Neural crest cell (in vitro differentiated cells): ENCODE data around the gene ANKRD35. TPM values are rescaled to one million over a fixed set of nuclear protein-coding genes. Genes with fewer than 3 reads are reported as not detected.

Experiments used
- DNase-seq: peaks from one replicate; pipeline ENCODE4 v3.0.0; 2021; ENCODE audit warnings: low read depth, mixed read lengths, low spot score
- H3K27ac Mint-ChIP-seq: one replicate; pipeline ENCODE4 v1.8.0; 2021; ENCODE audit warnings: mild to moderate bottlenecking, mixed read lengths; ENCODE audit not compliant: unreplicated experiment
- H3K27me3 Mint-ChIP-seq: 2 replicates; pipeline ENCODE4 v1.8.0; 2021; ENCODE audit warnings: low read depth, mild to moderate bottlenecking, mixed read lengths
- H3K36me3 Mint-ChIP-seq: 2 replicates; pipeline ENCODE4 v1.8.0; 2021; ENCODE audit warnings: low read depth, mild to moderate bottlenecking, mixed read lengths
- H3K4me1 Mint-ChIP-seq: 2 replicates; pipeline ENCODE4 v1.8.0; 2021; ENCODE audit warnings: mixed read lengths
- H3K4me3 Mint-ChIP-seq: one replicate; pipeline ENCODE4 v1.8.0; 2021; ENCODE audit warnings: mild to moderate bottlenecking, mixed read lengths
- H3K9me3 Mint-ChIP-seq: 2 replicates; pipeline ENCODE4 v1.8.0; 2021; ENCODE audit warnings: mixed read lengths
- total RNA-seq: library from RNA; stranded (reverse); gene quantifications from 2 replicates; pipeline ENCODE4 v1.2.1, GENCODE V29; 2021
- TF ChIP-seq, protein P1 (sequence below): fragments of 200-600 bp; sonication (generic); conservative IDR thresholded peaks from 2 replicates; pipeline ENCODE4 v1.5.0; 2021; ENCODE audit warnings: antibody characterized with exemption, mild to moderate bottlenecking

Gene ANKRD35
- total RNA-seq, 1 donor from 2014 or later: 0.07 TPM

DNA sequence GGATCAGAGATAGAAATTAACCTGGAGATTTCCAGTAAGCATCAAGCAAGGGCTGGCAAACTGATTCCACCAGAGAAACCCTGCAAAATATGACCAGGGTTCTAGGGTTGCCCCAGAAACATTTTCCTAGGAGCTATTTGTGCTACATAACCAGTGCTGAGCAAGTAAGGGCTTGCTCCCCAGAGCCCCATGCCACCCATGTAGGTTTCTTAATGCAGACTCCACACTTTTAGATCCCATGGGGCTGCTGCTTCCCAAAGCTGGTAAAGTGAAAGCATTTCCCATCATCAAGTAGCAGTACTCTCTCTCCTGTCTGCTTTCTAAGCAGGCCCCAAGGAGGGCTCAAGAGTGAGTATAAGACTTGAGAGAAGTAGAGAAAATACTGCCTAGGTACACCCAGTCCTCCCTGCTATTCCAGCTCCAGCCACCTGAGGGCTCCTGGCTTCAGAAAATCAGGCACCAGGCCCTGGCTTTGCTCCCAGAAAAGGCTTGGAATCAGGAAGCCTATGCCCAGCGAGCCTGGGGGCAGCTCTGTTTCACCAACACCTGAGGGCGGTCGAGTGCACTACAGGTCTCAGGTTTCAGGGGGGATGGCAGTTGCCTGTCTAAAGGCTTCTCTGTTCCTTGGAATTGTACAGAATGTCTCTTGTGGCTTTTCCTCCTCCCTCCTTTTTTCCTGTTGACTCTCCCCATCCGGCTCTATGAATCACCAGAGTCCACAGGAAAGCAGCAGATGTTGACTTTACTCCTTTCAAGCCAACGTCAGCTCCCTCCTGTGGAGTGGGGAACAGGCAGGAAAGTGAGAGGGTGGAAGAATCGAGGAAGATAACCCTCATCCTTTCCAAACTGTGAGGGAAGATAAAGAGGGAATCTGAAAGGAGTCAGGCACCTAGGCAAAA lies 6.2 kb upstream of the ANKRD35 start:
- Mint-ChIP-seq H3K27ac (peak overlapping the region; percentile 99), H3K36me3 (no peaks in the 10 kb centered on the region), H3K4me1 (peaks cover 7% of the 10 kb centered on the region), H3K27me3 (peaks cover 16% of the 10 kb centered on the region), H3K4me3 (peak overlapping the region; percentile 39), H3K9me3 (no peaks in the 10 kb centered on the region)
- DNase-seq: peak; percentile 93
- TF ChIP-seq, protein P1, sequence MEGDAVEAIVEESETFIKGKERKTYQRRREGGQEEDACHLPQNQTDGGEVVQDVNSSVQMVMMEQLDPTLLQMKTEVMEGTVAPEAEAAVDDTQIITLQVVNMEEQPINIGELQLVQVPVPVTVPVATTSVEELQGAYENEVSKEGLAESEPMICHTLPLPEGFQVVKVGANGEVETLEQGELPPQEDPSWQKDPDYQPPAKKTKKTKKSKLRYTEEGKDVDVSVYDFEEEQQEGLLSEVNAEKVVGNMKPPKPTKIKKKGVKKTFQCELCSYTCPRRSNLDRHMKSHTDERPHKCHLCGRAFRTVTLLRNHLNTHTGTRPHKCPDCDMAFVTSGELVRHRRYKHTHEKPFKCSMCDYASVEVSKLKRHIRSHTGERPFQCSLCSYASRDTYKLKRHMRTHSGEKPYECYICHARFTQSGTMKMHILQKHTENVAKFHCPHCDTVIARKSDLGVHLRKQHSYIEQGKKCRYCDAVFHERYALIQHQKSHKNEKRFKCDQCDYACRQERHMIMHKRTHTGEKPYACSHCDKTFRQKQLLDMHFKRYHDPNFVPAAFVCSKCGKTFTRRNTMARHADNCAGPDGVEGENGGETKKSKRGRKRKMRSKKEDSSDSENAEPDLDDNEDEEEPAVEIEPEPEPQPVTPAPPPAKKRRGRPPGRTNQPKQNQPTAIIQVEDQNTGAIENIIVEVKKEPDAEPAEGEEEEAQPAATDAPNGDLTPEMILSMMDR: peak; percentile 91

DNA sequence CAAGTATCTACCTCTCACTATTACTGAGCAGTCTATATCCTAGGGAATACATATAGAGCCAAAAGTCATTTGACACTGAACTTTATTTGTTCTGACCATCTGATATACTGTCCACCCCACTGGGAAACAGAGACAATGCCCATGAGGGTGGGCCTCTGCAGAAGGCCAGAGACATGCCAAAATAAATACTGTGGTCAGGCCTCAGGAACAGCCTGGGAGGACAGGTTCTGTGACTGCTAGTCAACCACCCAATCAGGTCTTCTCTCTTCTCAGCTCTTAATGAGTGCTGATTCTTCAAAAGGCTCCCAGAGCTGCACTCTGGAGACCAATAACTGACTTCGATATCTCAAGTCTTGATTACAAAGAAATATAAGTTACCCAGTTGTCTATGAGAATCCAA lies 5.5 kb upstream of the ANKRD35 start:
- no peak overlapping the region for H3K4me3 Mint-ChIP-seq
- H3K27me3 Mint-ChIP-seq: peaks cover 23% of the 10 kb centered on the region
- peaks cover 14% of the 10 kb centered on the region for H3K4me1 Mint-ChIP-seq
- TF ChIP-seq, protein P1: no peak
- no peak for DNase-seq
- H3K36me3 Mint-ChIP-seq: no peaks in the 10 kb centered on the region
- H3K27ac Mint-ChIP-seq: no peak overlapping the region
- H3K9me3 Mint-ChIP-seq: no peaks in the 10 kb centered on the region

DNA sequence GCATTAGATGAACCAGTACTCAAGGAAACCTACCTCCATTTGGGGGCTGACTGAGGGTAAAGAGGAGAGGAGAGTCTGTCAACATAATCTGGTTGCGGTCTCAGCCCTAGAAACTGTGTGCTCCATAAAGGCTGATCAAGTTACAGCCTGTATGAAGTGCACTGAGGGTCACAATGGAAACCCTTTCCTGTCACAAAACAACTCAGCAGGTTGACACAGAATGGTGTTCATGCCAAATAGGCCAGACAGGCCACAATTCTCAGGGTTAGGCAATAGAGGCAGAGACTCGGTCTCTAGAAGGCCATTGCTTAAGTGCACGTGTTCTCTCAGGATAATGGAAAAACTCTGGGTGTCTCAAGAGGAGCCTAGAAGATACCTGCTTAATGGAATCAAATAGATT lies 4.1 kb upstream of the ANKRD35 start:
- H3K36me3 Mint-ChIP-seq: no peaks in the 10 kb centered on the region
- peaks cover 25% of the 10 kb centered on the region for H3K4me1 Mint-ChIP-seq
- no peak overlapping the region for H3K4me3 Mint-ChIP-seq

DNA sequence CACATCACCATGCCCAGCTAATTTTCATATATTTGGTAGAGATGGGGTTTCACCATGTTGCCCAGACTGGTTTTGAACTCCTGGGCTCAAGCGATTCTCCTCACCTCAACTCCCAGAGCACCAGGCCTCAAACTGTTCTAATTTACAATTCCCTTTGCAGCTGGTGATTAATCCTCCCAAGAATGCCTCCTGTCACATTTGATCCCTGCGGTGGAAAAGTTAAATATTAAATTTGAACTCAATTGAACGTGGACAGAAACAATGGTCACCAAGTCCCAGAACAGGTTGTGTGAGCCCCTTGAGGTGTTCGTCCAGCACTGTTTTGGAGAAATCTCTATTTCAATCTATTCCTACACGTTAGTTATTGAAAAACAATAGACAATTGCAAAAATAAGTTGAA lies 2.0 kb upstream of the ANKRD35 start:
- Mint-ChIP-seq H3K27ac (no peak overlapping the region), H3K9me3 (no peaks in the 10 kb centered on the region), H3K36me3 (no peaks in the 10 kb centered on the region), H3K4me3 (peak overlapping the region; percentile 49), H3K4me1 (peaks cover 25% of the 10 kb centered on the region), H3K27me3 (peaks cover 55% of the 10 kb centered on the region)
- no peak for DNase-seq
- TF ChIP-seq, protein P1: no peak

More for the DNA sequence above, 4.1 kb upstream of the ANKRD35 start:
- no peak for DNase-seq
- TF ChIP-seq, protein P1: no peak
- H3K27me3 Mint-ChIP-seq: peaks cover 36% of the 10 kb centered on the region
- no peaks in the 10 kb centered on the region for H3K9me3 Mint-ChIP-seq
- H3K27ac Mint-ChIP-seq: no peak overlapping the region

DNA sequence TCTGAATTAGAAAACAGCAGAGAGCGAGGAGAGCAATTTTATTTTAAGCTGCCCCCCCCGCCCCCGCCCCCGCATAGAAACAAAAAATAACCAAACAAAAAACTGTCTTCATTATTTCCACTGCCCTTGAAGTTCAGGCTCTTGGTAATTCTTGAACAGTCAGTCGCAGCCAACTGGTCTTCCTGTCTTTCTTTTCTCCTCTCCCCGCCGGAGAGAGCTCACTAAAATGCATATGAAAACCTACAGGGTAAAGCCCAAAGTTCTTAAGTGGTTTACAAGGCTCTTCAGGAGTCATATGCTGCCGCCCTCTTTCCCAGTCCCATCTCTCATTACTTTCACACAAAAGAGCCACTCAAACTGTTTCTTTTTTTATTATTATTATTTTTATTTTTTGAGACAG lies 1.1 kb upstream of the ANKRD35 start:
- Mint-ChIP-seq H3K27ac (no peak overlapping the region), H3K27me3 (peaks cover 57% of the 10 kb centered on the region), H3K36me3 (no peaks in the 10 kb centered on the region), H3K4me1 (peaks cover 19% of the 10 kb centered on the region), H3K9me3 (no peaks in the 10 kb centered on the region), H3K4me3 (peak overlapping the region; percentile 84)
- DNase-seq: no peak
- TF ChIP-seq, protein P1: no peak
